GM19099 (cell line): ENCODE results near the gene ZP4.

ENCODE experiments used
- POLR2A ChIP-seq: IDR thresholded peaks from 3 replicates; pipeline ENCODE4 v1.6.1; 2011; ENCODE audit warnings: low read depth; ENCODE audit not compliant: insufficient read length; ENCODE audit errors: extremely low read depth

ZP4 gene

DNA sequence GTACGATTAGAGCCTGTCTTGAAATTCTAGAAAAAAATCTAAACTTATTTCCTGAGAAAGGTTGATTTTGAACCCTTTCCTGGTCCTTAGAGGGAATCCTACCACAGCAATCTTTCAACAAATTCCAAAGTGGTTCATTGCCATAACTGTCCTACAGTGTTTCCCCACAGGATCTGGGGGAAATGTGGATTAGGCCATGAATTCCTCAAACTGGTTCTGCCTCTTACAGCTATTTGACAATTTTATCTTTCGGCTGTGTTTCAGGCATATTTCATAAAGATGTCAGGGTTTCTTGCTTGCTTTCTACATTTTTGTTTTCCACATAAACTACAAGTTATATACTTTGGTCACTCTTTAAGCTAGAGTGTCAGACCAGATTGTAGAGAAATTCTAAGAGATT lies 544 bp upstream of the ZP4 start:
- TF ChIP-seq POLR2A = no peak

DNA sequence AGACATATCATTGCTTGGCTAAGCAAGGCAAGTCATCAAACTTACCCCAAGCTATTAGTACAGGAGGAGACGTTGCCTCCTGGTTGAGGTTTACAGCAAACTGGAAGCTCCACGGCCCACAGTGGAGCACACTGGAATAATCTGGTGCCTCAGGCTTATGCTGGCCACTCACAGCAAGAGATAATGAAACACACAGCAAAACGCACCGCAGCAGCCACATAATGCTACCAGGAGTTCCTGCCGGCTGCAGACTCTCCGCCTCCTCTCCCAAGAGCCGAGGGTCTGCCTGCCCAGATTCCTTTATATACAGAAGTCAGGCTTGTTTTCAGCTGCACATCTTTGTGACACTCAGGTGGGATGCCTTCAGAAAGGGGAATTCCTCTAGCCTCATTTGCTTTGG lies 306 bp downstream of the ZP4 start:
- TF ChIP-seq POLR2A = no peak

DNA sequence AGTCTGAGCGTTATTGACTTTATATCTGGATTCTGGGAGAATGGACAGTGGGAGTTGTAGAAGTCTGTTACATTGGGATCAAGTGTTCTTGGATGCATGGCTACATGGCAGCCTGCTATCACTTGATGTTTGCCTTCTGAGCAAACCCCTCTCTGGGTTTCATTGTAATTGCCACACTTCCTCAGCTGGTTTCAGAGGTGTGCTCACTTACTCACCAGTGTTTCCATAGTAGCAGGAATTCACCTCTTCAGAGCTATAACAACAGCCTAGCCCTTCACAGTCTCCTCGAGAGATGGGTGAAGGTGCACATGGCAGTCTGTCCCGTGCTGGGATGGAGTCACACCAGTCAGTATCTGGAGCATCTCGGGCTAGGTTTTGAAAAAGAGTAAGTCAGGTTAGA lies 2.6 kb downstream of the ZP4 start:
- no peak for TF ChIP-seq POLR2A

DNA sequence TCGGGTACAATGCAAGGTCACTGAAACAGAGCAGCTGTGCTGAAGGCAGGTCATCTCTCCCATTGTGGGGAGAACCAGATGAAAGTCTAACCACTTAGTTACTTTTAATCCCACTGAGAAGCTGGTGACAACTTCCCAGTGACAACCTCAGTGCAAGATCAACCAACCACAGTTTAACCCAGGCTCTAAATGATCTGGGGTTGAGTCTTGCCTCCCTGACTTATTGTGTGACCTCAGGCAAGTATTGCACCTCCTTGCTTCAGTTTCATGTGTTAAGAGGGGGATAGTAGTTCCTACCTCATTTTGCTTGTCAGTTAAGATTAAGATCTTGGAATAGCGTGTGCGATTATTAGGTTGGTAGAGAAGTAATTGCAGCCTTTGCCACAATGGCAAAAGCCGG lies 3.2 kb downstream of the ZP4 start:
- no peak for TF ChIP-seq POLR2A

DNA sequence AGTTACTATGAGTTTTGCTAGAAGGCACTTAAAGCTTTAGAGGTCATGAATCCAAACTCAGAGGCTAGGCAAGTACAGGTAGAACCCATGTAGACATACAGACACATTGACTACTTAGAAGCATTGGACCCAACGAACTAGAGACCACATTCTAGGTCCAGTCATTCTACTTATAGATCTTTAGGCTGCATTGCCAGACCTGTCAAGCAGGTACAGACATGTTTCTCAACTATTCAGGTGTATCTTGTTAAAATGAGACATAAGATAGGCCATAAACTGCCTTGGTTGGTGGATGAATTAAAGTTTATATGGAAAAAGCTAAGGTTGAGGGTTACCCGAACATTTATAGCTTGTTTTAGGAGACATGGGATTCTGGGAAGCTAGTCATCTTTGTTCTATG lies 6.5 kb downstream of the ZP4 start:
- TF ChIP-seq POLR2A = no peak

DNA sequence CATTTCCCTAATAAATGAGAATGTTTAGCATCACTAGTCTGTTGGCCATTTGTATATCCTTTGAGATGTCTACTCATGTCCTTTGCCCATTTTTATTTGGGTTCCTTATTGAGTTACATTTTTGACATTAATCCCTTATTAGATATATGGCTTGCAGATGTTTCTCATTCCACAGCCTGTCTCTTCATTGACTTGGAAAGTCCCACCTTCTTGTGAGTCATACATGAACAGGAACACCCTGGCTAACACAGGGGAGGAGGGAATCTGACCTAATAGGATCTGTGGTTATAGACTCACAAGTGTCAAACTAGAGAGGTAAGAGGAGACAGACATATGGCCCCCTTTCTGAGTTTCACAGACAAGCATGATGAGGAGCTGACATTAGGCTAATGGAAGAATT lies 11.5 kb downstream of the ZP4 start:
- TF ChIP-seq POLR2A = no peak

DNA sequence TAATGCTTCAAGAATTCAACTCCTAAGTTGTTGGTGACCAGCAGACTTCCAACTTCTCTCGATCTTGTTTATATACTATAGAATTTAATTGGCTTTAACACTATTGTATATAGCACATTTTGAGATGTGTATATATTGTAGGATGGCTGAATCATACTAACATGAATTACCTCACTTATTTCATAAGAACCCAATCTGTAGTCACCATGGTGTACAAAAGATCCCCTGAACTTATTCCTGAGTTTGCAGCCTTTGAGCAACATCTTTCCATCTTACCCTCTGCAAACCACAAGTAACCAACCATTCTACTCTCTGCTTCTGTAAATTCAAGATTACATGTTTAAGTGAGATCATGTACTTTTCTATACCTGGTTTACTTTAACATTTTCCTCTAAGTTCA lies 12.3 kb downstream of the ZP4 start:
- TF ChIP-seq POLR2A = no peak

DNA sequence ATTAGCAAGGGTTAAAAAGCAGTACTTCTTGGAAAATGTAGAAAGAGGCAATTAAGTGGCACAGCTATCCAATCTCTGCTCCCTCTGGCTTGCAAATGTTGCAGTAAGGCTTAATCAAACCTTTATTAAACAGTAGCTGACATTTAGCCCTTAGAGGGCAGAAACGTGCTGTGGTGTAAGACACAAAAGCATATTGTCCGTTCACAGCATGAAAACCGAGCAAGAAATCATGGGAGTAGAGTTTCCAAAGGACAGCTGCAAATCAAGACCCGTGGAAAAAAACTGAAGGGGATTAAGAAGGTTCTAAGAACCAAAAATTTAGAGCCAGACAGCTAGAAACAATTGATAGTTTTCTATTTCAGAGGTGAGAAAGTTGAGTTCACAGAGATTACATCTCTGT lies 13.1 kb downstream of the ZP4 start:
- no peak for TF ChIP-seq POLR2A

DNA sequence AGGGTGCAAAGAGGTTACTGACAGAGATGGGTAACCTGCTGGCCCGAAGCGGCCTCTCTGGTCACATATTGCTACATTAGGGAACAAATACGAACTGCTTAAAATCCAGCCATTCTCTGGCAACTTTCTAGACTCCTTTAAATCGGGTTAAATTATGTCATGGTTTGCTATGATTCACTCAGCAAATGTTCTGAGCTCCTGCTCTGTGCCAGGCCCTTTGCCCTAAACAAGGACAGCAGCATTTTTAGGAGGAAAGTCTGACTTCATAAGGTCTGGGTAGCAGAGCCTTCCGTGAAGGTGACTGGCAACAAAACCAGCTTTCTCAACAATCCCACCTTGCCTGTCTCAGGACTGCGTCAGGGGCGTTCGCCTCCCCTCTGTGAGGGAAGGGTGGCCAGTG lies 15.4 kb downstream of the ZP4 start:
- no peak for TF ChIP-seq POLR2A

DNA sequence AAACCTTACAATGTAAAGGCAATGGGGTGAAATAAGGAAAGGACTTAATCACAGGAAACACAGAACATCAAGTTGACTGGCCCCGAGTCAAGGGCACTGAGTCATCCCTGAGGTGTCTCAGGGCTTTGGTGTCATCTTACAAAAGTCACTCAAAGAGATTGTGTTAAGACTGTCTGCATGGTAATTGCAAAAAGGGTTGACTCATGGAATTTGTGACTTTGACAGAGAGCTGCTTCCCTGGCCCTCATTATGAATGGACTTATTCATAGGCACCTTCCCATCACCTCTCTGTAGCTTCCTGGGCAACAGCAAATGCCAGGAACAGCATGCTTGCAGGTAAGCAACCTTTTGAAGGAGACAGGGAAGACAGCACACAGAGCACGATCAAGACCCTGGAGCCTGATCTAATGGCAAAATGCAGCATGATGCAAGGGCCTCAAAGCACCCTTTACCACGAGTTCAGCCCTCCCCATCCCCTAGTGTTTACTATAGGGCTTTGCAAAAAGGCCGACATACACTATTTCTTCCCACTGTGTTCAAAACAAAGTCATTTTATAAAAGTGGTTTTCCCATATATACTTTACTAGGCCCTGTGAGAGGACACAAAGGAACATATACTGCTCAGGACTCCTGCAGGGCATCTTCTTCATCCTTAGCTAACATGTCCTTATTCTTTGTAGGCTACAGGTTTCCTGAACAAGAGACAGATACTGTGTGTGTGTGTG lies 17.1 kb downstream of the ZP4 start:
- no peak for TF ChIP-seq POLR2A

DNA sequence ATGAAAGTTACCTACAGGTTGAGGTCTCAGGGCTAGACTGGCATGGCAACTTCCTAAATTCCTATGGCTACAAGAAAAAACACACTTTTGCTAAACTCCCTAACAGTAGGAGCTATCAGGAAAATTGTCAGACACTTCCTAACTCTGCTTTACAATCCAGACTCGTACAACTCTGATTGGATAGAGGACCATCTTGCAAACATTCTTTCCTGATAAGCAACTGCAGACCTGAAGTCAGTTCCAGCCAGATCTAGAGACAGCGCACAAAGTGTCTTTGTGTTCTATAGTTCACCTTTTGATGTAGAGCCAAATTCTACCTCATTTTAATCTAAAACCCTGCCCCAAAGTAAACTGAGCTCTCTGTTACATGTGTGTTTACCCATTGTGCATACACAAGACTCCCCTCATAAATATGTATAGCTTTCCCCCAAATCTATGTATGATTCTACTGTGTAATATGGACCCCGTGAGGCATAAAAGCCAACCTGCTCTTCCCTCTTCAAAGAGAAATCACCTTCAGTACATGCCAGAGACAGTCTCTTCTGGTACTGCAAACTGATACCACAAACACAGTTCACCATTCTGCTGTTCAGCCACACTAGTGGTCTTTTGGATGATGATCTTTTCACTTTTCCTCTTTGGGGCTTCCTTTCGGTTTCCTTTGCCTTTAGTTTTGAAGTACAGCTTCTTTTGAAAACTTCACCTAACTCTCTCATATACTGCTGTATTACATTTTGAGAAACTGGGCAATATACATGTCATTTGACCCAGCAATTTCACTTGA lies 21.7 kb downstream of the ZP4 start:
- no peak for TF ChIP-seq POLR2A

DNA sequence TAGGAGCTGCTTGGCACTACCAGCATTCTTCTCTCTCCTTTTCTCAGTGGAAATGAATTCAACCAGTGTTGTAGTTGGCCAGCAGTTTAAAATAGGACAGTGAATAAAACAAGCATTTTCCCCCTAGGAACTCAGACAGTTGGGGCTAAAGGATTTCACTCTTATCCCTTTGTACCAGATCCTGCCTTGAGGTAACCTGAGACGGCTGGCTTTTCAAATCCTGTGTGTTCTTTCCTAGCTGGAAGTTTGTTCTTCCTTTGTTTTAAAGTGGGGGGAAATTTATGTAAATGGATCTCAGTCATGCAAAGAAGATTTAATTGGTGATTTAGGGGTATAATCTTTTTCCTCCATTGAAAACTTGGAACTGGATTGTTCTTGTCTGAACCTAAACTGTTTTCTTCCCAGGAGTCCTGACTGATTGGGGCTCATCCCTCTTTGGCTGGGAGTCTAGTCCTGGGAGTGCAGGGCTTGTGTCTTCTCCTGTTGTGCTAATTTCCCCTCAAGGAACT lies 23.3 kb downstream of the ZP4 start:
- TF ChIP-seq POLR2A = no peak

DNA sequence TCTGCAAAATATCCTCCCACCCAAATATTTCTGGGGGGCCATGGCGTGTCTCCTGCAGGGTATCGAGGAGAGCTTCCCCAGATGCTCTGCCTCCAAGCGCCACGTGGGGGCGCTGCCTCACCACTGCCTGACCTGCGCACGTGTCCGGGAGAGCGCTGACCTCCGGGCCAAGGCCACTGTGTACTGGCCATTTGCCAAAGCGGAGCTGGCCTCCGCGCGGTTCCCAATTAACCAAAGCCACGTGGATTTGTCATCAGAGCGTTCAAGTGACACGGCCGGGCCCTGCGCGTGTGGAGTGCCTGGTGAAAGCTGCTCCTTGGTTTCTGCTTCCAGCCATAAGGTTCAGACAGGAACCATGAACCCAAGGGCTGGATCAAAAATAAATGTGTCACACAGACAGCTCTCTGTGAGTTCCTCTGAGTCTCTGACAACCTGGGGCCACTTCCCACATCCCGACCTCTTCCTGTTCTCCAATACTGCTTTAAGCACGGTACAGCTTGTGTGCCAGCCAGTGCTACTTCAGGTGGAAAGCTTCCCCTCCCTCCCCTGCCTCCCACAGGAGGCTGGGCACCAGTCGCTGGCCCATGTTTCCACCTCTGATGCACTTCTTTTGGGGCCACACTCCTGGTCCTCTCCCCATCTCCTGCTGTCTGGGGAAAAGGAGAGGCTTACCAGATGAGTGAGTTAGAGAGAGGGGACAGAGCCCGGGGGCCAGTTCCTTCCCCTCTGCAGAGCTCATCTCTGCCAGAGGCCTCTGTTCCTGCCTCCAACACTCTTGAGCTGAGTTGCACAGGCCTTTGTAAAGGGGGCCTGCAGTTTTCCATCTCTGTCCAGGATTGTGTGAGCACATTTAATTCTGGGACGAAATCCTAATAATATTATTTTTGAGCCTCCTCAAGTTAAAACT lies 26.1 kb downstream of the ZP4 start:
- no peak for TF ChIP-seq POLR2A

DNA sequence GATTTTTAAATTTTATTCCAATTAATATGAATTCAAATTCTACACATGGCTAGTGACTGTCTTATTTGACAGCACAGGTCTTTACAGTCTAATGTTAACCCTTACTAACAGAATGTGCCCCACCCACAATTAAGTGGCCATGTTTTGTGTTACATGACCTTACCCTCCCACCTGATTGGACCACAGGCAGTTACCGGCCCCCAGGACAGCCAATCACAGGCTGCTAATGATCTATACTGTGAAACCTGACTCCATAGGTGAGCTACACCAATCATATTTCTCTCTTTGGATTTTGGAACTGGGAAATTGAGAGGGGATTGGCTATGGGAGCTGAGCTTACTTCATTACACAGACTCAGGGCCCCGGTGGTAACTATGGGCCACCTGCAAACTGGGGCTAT lies 27.5 kb downstream of the ZP4 start:
- no peak for TF ChIP-seq POLR2A

DNA sequence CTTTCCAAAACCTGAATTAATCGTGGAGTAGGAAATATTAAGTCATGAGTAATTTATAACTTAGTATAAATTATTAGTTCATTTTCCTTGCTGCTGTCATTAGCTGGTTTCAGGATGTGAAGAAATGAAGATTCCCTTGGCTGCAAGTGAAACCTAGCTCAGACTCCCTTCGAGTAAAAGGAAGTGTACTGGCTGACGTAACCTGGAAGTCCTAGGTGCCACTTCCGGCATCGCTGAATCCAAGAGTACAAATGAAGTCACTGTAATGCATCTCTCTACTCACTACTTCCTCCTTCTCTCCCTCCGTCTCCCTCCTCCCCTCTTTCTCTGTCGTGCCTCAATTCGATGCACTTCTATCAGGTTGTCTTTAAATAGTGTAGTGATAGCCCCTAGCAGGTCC lies 28.8 kb downstream of the ZP4 start:
- no peak for TF ChIP-seq POLR2A
